ENCODE results near the gene LRCOL1. TPM values are rescaled to one million over a fixed set of nuclear protein-coding genes. Genes with fewer than 3 reads are reported as not detected.

LRCOL1 gene
- total and polyA plus RNA-seq, 2 experiments from 2014 or later = 1.7 TPM; not detected in 1

GRCh38 chr12:132568826-132569480 lies 41.4 kb downstream of the LRCOL1 start (continued):
- TF ChIP-seq ETS1 (IDR thresholded peaks at IDR 0.05) (no peak), STAT1 (IDR thresholded peaks at IDR 0.05; ENCODE audit: unreplicated experiment) (no peak)

GRCh38 chr12:132568301-132568700 lies 42.1 kb downstream of the LRCOL1 start:
- peaks cover 2% of the 10 kb centered on the region; the same call in 2 of the 3 replicates for H3K4me1 Mint-ChIP-seq
- peaks cover 10% of the 10 kb centered on the region for H3K27me3 Mint-ChIP-seq (ENCODE audit: insufficient read depth, low read depth, poor library complexity)
- H3K4me3 Mint-ChIP-seq = no peak overlapping the region
- Histone ChIP-seq H3K36me3 (ENCODE audit: insufficient read depth) (no peaks in the 10 kb centered on the region; the same call in 1 of the 2 replicates), H3K4me3 (no peak overlapping the region), H3K79me2 (replicated peaks; ENCODE audit: insufficient read depth) (peaks cover 32% of the 10 kb centered on the region), H2AFZ (no peak overlapping the region), H3K27ac (ENCODE audit: low read depth) (no peak overlapping the region), H3K9me2 (ENCODE audit: insufficient read depth) (no peaks in the 10 kb centered on the region), H3K4me2 (no peak overlapping the region), H3K4me1 (ENCODE audit: insufficient read depth) (no peaks in the 10 kb centered on the region), H4K20me1 (replicated peaks; ENCODE audit: insufficient read depth) (peaks cover 32% of the 10 kb centered on the region), H3K27me3 (ENCODE audit: insufficient read depth) (no peaks in the 10 kb centered on the region), H3F3A (replicated peaks; ENCODE audit: low read depth) (no peaks in the 10 kb centered on the region)
- H3K9me3 Mint-ChIP-seq = no peaks in the 10 kb centered on the region
- no peak overlapping the region for H3K27ac Mint-ChIP-seq
- DNase-seq (ENCODE audit: low spot score) (no peak), ATAC-seq (no peak)
- no peak for TF ChIP-seq POLR2AphosphoS5 (IDR thresholded peaks at IDR 0.05; ENCODE audit: low read depth)
- no peak for TF ChIP-seq REST (IDR thresholded peaks at IDR 0.05; ENCODE audit: unreplicated experiment)
- no peak for TF ChIP-seq JUNB (IDR thresholded peaks at IDR 0.05; ENCODE audit: unreplicated experiment)
- no peak for TF ChIP-seq ZNF114 (CRISPR knock-in tag; IDR thresholded peaks at IDR 0.05)
- TF ChIP-seq CREB1 (CRISPR knock-in tag; IDR thresholded peaks at IDR 0.05; ENCODE audit: low read depth) = no peak
- no peak for TF ChIP-seq STAT1 (IDR thresholded peaks at IDR 0.05; ENCODE audit: unreplicated experiment)
- TF ChIP-seq NANOG (IDR thresholded peaks at IDR 0.05; ENCODE audit: borderline replicate concordance) = no peak
- no peak for TF ChIP-seq ZNF462 (CRISPR knock-in tag; IDR thresholded peaks at IDR 0.05)
- no peak for TF ChIP-seq EZH2 (IDR thresholded peaks at IDR 0.05; ENCODE audit: low read depth, unreplicated experiment)
- no peak for TF ChIP-seq ETS1 (IDR thresholded peaks at IDR 0.05)
- TF ChIP-seq ZNF331 (CRISPR knock-in tag; IDR thresholded peaks at IDR 0.05; ENCODE audit: low read depth) = no peak
- no peak for TF ChIP-seq EZH2phosphoT487 (IDR thresholded peaks at IDR 0.05; ENCODE audit: unreplicated experiment)
- H3K36me3 Mint-ChIP-seq (ENCODE audit: low read depth) = peaks cover 17% of the 10 kb centered on the region
